ENCODE results near the gene MAP1LC3C.

The MAP1LC3C gene

GRCh38 chr1:241999026-241999425, at the start of gene MAP1LC3C:
Gene MAP1LC3C (minus strand): TSS chr1:241999098. CDS start chr1:241999008, 90 bp downstream.
- DNase-seq (ENCODE audit: low spot score): no peak

- no peak for DNase-seq (ENCODE audit: low spot score)
Observed at GRCh38 chr1:242043165-242043564, 44.3 kb upstream of the MAP1LC3C start.

- no peak for DNase-seq (ENCODE audit: low spot score)
Observed at GRCh38 chr1:242034392-242034791, 35.5 kb upstream of the MAP1LC3C start.

GRCh38 chr1:242033447-242033846, 34.5 kb upstream of the MAP1LC3C start:
- no peak for DNase-seq (ENCODE audit: low spot score)

GRCh38 chr1:242030071-242030470, 31.2 kb upstream of the MAP1LC3C start:
- DNase-seq (ENCODE audit: low spot score): no peak

- DNase-seq (ENCODE audit: low spot score): no peak
Observed at GRCh38 chr1:242025681-242026080, 26.8 kb upstream of the MAP1LC3C start.

GRCh38 chr1:242023805-242024204, 24.9 kb upstream of the MAP1LC3C start:
- peak; percentile 28 for DNase-seq (ENCODE audit: low spot score)

GRCh38 chr1:242019018-242019417, 20.1 kb upstream of the MAP1LC3C start:
- DNase-seq (ENCODE audit: low spot score): no peak

GRCh38 chr1:242017580-242018233, 18.8 kb upstream of the MAP1LC3C start:
- DNase-seq (ENCODE audit: low spot score): peak; percentile 73

GRCh38 chr1:242016479-242016878, 17.6 kb upstream of the MAP1LC3C start:
- DNase-seq (ENCODE audit: low spot score): no peak

- DNase-seq (ENCODE audit: low spot score): no peak
Observed at GRCh38 chr1:242011894-242012660, 13.2 kb upstream of the MAP1LC3C start.

GRCh38 chr1:242008826-242009495, 10.1 kb upstream of the MAP1LC3C start:
- DNase-seq (ENCODE audit: low spot score): no peak

- DNase-seq (ENCODE audit: low spot score): no peak
Observed at GRCh38 chr1:242006976-242007375, 8.1 kb upstream of the MAP1LC3C start.

GRCh38 chr1:242005866-242006535, 7.1 kb upstream of the MAP1LC3C start:
- no peak for DNase-seq (ENCODE audit: low spot score)

- DNase-seq (ENCODE audit: low spot score): no peak
Observed at GRCh38 chr1:242004751-242005495, 6.0 kb upstream of the MAP1LC3C start.

- DNase-seq (ENCODE audit: low spot score): no peak
Observed at GRCh38 chr1:242002510-242002909, 3.6 kb upstream of the MAP1LC3C start.

- DNase-seq (ENCODE audit: low spot score): no peak
Observed at GRCh38 chr1:242002072-242002471, 3.2 kb upstream of the MAP1LC3C start.

GRCh38 chr1:242000434-242000833, 1.5 kb upstream of the MAP1LC3C start:
- no peak for DNase-seq (ENCODE audit: low spot score)

GRCh38 chr1:241998412-241998921, 431 bp downstream of the MAP1LC3C start:
- DNase-seq (ENCODE audit: low spot score): no peak

- no peak for DNase-seq (ENCODE audit: low spot score)
Observed at GRCh38 chr1:241997401-241997998, 1.4 kb downstream of the MAP1LC3C start.

GRCh38 chr1:241994171-241994570, 4.7 kb downstream of the MAP1LC3C start:
- DNase-seq (ENCODE audit: low spot score): no peak

All from NAMALWA (cell line).